AG04449 (cell line): Measurements from ENCODE around the gene TTC3.

ENCODE experiments used
- CTCF ChIA-PET: fragments of 350-600 bp; formaldehyde crosslinking; extraction: SDS; loops from one replicate; lab custom pipeline; 2021; ENCODE audit warnings: antibody characterized with exemption; lab: Yijun Ruan, JAX
- POLR2A ChIA-PET: fragments of 400-600, 350-600 bp; formaldehyde crosslinking; extraction: SDS; loops from one replicate; lab custom pipeline; 2020; ENCODE audit warnings: antibody characterized with exemption, inconsistent platforms; lab: Yijun Ruan, JAX
- DNase-seq: peaks from one replicate; pipeline ENCODE4 v3.0.0-alpha.2; 2010; ENCODE audit warnings: low read depth, low spot score
- H3K4me3 ChIP-seq: 2 replicates; pipeline ENCODE4 v1.5.1; 2011; ENCODE audit warnings: low read depth, mild to moderate bottlenecking, control low read depth, low read length
- CTCF ChIP-seq: IDR thresholded peaks from one replicate; pipeline ENCODE4 v1.5.1; 2011; ENCODE audit warnings: mild to moderate bottlenecking, moderate library complexity, low read length, control low read depth, inconsistent platforms; ENCODE audit not compliant: insufficient read depth; ENCODE audit errors: missing control alignments

TTC3 gene

DNA sequence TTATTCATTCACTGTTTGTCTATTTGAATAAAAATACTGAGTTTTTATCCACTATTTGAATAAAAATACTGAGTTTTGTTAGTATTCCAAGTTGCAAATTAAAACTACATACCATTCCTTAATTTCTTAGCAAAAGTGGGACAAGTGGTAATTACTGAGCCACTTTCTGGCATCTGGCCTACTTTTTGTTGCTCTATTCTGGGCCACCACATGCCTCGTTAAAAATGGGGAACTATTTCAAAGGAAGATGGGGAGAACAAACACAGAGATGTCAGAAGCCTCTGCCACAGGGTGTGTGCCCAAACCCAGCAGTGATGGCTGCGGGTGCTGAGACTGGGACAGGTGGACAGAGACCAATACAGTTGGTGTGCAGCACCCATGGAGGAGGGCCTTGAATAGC lies 14.8 kb upstream of the TTC3 start:
- DNase-seq: no peak
- ChIA-PET CTCF (interaction anchor here (1.9 kb wide), 1 partner anchor 14 kb away, joined by 4 read pairs; no protein-coding TSS in a partner anchor), POLR2A (no interaction called here)
- TF ChIP-seq CTCF: no peak
- H3K4me3 ChIP-seq: no peak overlapping the region

DNA sequence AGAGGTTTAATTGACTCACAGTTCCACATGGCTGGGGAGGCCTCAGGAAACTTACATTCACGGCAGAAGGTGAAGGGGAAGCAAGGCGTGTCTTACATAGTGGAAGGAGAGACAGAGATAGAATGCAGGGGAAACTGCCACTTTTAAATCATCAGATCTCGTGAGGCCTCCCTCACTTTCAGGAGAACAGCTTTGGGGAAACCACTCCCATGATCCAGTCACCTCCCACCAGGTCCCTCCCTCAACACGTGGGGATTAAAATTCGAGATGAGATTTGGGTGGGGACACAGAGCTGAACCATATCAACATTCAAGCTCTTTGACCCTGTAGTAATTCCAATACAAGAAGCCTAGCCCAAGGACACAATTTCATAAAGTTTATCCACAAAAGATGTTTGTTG lies 13.9 kb upstream of the TTC3 start:
- no peak overlapping the region for H3K4me3 ChIP-seq
- ChIA-PET POLR2A (no interaction called here), CTCF (interaction anchor here (1.9 kb wide), 1 partner anchor 15 kb away, joined by 4 read pairs; no protein-coding TSS in a partner anchor)
- DNase-seq: no peak
- no peak for TF ChIP-seq CTCF

GRCh38 chr21:37060296-37060695 lies 12.8 kb upstream of the TTC3 start:
- H3K4me3 ChIP-seq: no peak overlapping the region
- CTCF ChIA-PET: interaction anchor here (0.8 to 0.9 kb wide), 2 partner anchors 9 to 11 kb away, joined by 3 read pairs; no protein-coding TSS in a partner anchor
- POLR2A ChIA-PET: interaction anchor here (1.0 kb wide), 1 partner anchor 12 kb away, joined by 3 read pairs; no protein-coding TSS in a partner anchor
- peak; percentile 27 for TF ChIP-seq CTCF
- DNase-seq: peak; percentile 92

DNA sequence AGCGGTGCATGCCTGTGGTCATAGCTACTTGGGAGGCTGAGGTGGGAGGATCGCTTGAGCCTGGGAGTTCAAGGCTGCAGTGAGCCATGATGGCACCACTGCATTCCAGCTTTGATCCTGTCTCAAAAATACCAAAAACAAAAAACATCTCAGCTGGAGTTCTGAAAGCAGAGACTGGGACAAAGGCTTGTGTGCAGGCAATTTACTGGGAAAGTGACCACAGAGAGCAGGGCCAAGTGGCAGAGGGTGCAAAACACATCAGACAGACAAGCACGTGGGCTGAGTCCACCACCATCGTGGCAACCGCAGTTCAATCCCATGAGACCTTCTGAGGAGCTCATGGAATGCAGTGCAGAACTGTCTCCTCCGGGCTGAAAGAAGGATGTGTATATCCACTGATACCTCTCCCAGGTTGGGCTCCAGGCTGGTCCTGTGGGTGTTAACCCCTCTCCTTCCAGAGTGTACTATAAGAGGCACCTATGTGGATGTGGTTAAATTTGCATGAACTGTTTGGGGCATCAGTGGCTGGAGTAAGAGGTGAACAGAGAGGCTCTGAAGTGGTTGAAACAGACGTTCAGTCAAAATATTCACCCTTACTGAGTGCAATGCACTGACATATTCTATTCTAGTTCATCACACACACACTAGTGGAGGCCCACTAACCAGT lies 11.0 kb upstream of the TTC3 start:
- ChIA-PET CTCF (interaction anchor here (0.8 kb wide), 1 partner anchor 47 kb away, joined by 3 read pairs; no protein-coding TSS in a partner anchor), POLR2A (interaction anchor here (0.8 to 1.0 kb wide), 2 partner anchors 87 to 584 kb away, joined by 3 read pairs; no protein-coding TSS in a partner anchor)
- no peak for DNase-seq
- no peak overlapping the region; the same call in 1 of the 2 replicates for H3K4me3 ChIP-seq
- TF ChIP-seq CTCF: no peak

DNA sequence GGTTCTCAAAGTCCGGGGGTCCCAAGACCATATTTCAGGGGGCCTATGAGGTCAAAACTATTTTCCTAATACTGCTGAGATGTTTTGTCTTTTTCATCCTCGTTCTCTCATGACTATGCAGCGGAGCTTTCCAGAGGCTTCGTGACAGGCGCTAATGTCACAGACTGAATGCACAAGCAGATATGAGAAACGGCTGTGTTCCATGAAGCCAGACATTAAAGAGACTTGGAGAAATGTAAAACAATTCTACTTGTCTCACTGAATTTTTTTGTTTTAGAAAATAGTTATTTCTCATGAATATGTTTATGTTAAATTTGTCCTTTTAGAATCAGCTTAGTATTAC lies 10.5 kb upstream of the TTC3 start:
- DNase-seq: no peak
- no peak overlapping the region for H3K4me3 ChIP-seq
- ChIA-PET POLR2A (interaction anchor here (1.0 kb wide), 1 partner anchor 584 kb away, joined by 3 read pairs; no protein-coding TSS in a partner anchor), CTCF (interaction anchor here (0.8 kb wide), 1 partner anchor 47 kb away, joined by 3 read pairs; no protein-coding TSS in a partner anchor)
- TF ChIP-seq CTCF: no peak

GRCh38 chr21:37063433-37063832 lies 9.6 kb upstream of the TTC3 start:
- no peak for DNase-seq
- POLR2A ChIA-PET: no interaction called here
- no peak overlapping the region for H3K4me3 ChIP-seq
- TF ChIP-seq CTCF: no peak
- CTCF ChIA-PET: no interaction called here
